ENCODE results near the gene PAQR5.
"Not testable (repeated sequence)": the region's sequence is repeated elsewhere in the genome, so short reads cannot be mapped to it uniquely, and the experiment has no call there.

The PAQR5 gene

GRCh38 chr15:69298697-69299441 lies at the start of gene PAQR5:
TSS of gene PAQR5 (plus strand) at chr15:69298912. CDS start at chr15:69360081, 61,169 bp downstream.
- peak; percentile 12 for DNase-seq

- DNase-seq = no peak
Measured at GRCh38 chr15:69253156-69253555, 45.6 kb upstream of the PAQR5 start.

GRCh38 chr15:69265347-69265955 lies 33.3 kb upstream of the PAQR5 start:
- no peak for DNase-seq

- no peak for DNase-seq
Measured at GRCh38 chr15:69271217-69271616, 27.5 kb upstream of the PAQR5 start.

GRCh38 chr15:69272139-69272538 lies 26.6 kb upstream of the PAQR5 start:
- DNase-seq = no peak

GRCh38 chr15:69272891-69273290 lies 25.8 kb upstream of the PAQR5 start:
- no peak for DNase-seq

GRCh38 chr15:69275074-69275670 lies 23.5 kb upstream of the PAQR5 start:
- no peak for DNase-seq

GRCh38 chr15:69275933-69276560 lies 22.7 kb upstream of the PAQR5 start:
- no peak for DNase-seq

GRCh38 chr15:69277316-69277715 lies 21.4 kb upstream of the PAQR5 start:
- no peak for DNase-seq

GRCh38 chr15:69279636-69280035 lies 19.1 kb upstream of the PAQR5 start:
- DNase-seq = no peak

GRCh38 chr15:69280783-69281182 lies 17.9 kb upstream of the PAQR5 start:
- DNase-seq = no peak

GRCh38 chr15:69282104-69282743 lies 16.5 kb upstream of the PAQR5 start:
- no peak for DNase-seq

GRCh38 chr15:69285834-69286233 lies 12.9 kb upstream of the PAQR5 start:
- no peak for DNase-seq

GRCh38 chr15:69288011-69288410 lies 10.7 kb upstream of the PAQR5 start:
- no peak for DNase-seq

- DNase-seq = no peak
Measured at GRCh38 chr15:69288531-69289341, 10.0 kb upstream of the PAQR5 start.

- no peak for DNase-seq
Measured at GRCh38 chr15:69289342-69290146, 9.2 kb upstream of the PAQR5 start.

- DNase-seq = no peak
Measured at GRCh38 chr15:69290346-69291164, 8.2 kb upstream of the PAQR5 start.

GRCh38 chr15:69291651-69292050 lies 7.1 kb upstream of the PAQR5 start:
- not testable (repeated sequence) for DNase-seq

GRCh38 chr15:69292826-69293420 lies 5.8 kb upstream of the PAQR5 start:
- no peak for DNase-seq

Measured in stimulated activated CD4-positive, alpha-beta T cell treated with anti-CD3 and anti-CD28 coated beads, Interleukin-12 subunit alpha, Interleukin-12 subunit beta, amount 100 ng/mL, for 4 hours (primary cell).